Measurements from ENCODE around the gene RUNX1.

Gene RUNX1

DNA sequence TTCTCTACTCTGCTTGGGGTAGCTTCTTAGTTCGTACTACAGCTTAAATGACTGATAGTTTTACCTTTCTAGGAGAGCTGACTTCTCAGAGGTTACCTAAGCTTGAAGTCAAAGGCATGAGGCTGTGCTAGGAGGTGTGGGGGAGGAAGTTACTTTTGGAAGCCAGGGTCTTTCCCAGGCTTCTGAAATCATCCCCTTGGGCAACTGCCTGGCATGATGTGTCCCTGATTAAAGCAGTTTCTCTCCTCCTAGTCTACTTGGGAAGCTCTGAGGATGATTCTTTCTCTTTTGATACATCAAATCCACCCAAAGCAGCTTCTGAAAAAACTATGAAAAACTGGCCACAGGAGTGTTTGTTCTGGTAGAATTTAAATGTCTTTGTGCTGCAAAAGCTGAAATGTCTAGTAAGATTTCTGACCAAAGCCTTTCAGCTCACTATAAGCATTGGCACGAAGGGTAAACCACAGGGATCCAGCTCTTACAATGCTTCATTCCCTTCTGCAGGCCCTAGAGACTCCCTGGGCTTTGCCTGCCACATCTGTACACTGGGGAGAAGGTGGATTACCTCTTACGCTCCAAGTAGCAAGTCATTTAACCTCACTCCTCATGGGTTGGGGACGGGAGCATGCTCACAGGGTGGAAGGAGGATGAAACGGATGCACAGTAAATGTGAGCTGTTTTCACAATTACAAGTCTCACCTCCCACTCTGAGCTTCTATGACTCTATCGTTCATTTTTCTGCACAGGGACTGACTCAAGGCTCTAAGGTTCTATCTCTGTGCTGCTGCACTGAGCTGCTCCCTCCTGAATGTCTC lies 59.6 kb downstream of the RUNX1 start:
- no peak for DNase-seq

DNA sequence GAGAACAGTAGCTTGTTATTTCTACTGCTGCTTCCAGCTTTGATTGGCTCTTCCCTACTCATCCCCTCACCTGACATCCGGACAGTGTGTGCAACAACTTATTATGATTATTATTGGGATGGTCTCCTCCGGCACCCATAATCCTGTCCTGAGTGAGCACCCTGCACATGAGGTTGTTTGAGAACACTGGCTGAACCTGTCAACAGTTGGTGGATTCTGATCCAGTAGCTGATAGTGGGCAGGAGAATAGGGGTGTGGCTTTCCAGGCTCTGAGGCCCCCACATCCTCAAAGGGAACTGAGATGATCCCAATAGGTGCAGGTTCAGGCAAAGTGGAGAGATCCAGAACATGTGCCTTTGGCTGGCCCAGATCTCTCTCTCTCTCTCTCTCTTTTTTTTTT lies 60.5 kb downstream of the RUNX1 start:
- DNase-seq: no peak

DNA sequence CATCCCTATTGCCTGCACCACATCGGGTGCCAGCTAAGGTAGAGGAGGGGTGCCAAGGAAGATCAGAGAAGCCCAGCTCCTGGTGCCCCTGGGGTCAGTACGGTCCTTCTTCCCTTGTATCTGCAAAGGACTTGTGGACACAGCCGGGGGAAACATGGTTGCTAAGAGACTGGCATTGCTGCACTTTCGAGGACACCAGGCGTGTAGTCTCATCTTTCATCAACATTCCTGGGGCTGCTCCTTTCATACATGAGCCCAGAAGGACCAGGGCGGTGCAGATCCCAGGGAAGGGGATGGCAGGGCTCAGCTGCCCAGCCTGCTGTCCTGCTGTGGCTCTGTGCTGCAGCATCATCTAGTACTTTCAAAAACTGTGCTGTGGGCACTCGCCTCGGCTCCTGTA lies 61.0 kb downstream of the RUNX1 start:
- peak; percentile 51 for DNase-seq

DNA sequence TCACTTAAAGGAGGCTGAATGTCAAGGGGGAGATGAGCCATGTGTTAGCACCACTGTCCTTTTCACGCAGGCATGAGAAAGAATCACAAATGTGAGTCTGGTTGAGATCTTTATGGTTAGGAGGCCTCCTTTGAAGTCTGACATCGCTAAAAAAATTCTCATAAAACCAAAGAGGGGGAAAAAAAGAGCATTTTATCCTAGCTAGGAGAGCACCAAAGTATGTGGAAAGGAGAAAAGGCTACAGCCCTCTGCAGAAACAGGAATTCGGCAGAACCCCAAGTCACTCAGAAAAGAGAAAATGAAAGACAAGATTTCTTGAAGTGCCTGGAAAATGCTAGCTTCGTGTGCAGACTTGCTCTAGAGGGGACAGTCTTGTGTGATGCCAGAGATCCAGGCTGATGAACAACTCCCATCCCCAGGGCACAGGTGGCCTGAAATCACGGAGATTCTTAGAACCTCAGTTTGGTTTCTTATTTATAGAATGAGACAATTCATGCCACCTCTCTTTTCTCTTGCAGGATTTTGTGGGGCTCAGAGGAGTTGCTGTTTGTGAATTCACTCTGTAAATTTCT lies 61.5 kb downstream of the RUNX1 start:
- peak; percentile 23 for DNase-seq

DNA sequence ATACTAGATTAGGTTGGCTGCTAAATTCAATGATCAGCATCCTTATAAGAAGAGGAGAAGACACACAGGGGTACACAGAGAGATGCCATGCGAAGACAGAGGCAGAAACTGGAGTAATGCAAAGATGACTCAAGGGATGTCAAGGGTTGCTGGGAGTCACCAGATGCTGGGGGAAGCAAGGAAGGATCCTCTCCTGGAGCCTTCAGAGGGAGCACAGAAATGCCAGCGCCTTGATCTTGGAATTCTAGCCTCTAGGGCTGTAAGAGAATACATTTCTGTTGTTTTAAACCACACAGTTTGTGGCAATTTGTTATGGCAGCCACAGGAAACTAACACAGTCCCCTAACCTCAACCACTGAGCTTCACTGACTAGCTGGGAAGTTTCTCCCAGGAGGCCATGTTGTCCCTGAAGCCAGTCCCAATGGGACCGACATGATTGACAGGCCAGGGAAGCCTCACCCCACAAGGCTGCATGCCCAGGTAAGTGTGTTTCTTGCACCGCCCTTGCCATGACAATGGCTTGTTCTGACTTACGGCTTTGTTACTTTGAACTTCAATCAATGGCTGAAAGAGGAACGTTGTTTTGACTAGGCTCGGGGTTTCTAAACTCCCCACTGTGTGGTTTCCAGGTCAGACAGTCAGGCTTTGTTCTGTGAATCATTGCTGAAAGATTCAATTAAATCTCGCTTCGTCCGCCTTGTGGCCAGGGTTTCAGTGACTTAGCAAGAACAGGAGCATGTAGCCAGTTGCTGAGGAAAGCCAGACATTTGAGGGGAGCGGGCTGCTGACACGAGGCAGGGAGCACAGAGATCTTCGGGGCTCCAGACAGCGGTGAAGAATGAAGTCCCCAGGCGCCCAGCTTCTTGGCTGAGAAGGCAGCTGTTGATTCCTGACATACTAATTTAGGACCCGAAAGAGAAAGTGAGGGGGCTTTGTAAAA lies 62.3 kb downstream of the RUNX1 start:
- peak; percentile 50 for DNase-seq

DNA sequence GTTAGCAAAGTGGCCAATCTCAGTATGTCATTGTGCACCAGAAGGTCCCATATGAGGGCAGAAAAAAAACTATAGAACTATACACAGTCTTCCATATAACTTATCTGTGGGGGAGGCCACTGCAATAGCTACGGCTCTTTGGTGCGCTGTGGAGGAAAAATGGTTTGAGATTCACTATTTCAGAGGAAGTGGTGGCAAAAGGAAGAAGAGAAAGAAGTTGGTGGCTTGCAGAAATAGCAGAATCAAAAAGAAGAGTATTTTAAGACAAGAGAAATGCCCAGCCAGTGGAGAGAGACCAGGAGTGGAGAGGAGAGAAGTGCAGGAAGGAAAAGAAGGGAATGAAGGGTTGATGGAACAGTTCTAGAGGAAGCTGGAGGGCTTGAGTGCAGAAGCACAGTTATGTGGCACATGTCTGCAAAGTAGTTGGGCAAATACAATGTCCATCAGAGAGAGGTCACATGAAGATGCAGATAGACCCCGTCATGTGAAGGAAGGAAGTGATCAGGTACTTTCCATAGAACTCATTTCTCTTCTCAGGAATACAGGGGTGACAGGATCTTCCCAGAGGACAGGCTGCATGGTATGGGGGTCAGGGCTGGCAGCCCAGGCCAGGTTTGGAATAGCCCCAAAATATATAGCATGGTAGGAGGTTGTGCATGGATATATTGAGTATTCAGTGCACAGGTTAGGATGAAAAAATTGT lies 64.6 kb downstream of the RUNX1 start:
- no peak for DNase-seq

DNA sequence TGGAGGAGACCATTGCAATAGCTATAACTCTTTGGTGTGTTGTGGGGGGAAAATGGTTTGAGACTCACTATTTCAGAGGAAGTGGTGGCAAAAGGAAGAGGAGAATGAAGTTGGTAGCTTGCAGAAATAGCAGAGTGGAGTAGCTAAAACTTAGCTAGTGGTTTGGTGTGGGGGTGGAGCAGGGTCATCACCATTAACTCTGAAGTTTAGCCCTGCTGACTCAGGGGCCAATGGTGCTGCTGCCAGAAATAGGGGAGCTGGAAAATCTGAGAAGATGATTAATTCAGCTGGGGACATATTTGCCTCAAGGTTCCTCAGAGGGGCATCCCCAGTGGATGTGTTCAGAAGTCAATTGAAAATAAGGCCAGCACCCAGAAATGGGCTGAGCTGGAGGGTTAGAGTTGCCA lies 65.4 kb downstream of the RUNX1 start:
- no peak for DNase-seq

DNA sequence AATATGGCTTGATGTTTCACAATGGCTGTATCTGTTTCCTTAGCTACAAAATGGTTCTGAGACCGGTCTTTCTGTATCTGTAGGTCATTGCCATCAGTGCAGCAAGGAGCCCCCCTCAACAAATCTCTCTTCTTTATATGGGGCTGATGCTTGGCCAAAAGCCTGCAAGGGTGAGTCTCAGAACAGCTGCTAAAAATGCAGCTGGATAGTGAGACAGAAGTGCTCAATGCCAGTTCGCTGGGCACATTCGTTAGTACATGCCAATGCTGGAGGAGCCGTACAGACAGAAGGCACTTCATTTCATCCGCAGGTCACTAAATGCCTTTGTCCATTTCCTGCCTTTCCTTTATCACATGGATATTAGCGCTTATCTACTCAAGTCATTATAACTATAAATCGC lies 67.3 kb downstream of the RUNX1 start:
- no peak for DNase-seq

DNA sequence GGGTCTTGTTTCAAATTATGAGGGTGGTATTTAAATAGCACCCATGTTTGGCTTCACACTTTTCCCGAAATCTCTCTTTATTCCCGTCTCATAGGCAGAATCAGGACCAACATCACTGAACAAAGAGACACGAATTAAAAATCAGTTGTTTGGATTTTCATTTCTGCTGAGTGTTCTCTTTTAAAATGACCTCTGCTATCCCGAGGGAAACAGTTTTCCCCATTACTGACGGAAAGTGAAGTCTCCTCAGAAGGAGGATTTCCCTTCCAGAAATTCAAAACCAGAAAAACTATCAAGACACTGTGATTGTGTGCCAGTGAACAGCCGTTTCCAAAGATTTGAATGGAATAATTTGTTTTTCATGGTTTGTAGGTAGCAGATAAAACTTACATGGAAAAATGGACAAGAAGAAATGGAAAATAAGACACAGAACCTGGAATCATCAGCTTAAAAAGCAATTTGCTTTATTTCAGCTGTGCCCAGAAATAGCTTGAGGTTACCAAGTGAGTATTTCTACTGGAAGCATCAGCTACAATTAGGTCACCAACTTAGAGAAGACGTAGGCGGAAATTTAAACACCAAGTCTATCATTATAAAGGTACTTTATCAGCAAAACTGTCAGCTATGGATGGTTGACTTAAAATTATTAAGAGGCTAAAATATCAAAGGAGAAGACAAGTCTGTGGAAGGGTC lies 68.5 kb downstream of the RUNX1 start:
- no peak for DNase-seq

DNA sequence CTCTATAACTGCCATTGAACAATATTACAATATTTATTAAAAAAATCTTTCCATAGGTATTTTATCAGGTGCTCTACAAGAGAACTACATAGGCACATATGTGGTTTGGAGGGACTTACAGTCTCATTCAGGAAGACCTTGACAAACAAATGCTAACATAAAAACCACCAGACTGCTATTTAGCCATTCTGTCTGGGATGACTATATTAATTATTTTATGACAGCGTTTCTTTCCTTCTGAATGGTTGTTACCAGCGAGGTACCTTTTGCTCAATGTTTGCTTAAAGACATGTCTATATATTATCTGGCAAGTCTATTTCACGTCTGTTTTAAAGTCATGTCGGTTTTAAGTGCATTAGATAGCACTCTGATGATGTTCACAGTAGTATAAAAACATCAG lies 69.7 kb downstream of the RUNX1 start:
- no peak for DNase-seq

DNA sequence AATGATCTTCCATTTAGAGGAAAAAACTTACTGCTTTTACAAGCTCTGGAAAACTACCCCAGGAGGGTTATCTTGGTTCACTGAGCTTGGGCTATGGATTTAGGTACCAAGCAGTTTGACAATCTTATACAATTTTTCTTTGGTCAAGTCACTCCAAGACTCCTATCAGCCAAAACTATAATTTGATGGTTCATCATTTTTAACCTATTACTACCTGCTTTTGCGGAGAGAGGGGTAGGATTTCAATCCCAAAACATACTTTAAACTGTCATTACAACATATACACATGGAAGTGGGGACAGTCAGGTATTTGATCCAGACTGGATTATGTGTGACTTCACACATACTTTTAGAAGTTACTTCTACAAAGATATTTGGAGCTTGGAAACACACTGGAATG lies 71.8 kb downstream of the RUNX1 start:
- no peak for DNase-seq

DNA sequence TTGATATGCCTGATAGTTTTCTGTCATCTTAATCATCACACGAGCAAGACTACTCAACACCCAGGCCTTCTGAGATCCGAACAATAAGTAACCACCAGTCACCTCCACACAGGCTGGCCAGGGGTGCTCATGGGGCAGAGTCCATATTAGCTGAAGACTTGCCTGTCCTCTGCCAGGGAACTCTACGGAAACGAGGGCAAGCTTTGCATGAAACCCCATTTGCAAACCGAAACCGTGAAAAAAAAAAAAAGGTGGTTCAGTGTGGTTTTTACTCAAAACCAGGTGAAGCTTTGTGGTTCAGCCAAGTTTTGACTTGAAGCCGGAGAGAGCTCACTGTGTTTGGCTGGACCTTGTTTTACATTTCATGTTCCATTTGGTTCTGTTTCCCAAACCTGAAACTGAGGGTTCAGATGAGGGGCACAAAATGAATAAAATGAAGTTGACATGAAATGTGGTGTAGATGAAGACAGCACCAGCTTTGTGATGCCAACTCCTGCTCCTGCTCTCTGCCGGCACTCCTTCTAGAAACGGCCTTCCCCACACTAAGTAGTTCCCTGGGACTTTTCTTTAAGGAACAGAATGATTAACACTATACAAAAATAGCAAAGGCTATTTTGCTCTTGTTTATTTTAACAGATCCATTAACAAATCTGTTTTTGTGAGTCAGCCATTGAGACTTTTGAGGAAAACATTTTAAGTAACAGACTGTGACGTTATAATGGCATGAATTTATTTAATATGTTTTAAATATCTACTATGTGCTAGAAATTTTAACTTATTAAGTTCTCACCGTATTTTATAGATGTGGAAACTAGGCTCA lies 74.7 kb downstream of the RUNX1 start:
- no peak for DNase-seq

DNA sequence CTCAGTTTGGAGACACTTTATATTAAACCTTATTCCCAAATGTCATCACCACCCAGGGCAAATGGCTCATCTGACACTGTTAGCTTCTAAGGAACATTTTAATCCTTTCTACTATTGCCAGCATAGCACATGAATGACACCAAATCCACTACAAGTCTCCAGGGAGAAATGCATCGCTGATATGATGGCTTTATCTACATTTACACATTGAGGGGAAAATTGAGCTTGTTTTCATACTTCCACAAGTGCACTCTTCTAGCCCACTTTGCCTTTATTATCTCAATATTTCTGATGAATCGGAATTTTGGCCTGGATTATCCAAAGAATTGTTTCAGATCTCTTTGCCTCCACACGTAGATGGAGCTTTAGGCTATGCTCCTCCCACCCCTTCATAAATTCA lies 75.4 kb downstream of the RUNX1 start:
- no peak for DNase-seq

DNA sequence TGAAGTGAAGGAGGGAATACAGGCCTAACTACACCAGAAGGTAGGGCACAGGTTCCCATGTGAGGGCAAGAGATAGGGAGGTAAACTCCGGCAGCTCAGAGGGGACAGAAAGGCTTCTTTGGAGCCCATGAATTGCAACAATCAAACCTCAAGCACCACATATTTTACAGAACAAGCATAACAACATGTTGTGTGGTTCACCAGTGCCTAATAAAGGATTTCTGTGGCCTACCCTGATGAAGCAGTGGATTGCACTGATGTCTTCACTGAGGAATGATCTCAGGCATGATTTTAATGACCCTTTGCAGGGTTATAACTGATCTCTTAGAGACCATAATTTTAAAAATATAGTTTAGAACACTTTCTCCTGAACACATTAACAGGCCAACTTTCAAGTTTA lies 77.4 kb downstream of the RUNX1 start:
- no peak for DNase-seq

DNA sequence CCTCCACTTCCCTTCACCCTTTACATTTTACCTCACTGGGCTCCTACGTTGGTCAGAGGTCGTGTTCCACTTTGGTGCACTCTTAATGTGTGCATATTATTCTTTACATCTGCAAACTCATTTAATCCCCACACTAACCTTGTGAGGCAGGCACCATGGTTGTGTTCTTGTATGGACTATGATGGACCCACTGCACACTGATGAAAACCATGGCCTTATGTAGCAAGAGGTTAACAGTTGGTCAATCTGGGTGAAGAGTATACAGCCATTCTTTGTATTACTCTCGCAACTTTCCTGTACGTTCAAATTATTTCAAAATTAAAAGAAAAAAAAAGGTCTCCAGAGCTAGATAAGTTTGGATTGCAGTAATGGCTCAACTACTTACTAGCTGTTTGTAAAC lies 78.5 kb downstream of the RUNX1 start:
- no peak for DNase-seq

DNA sequence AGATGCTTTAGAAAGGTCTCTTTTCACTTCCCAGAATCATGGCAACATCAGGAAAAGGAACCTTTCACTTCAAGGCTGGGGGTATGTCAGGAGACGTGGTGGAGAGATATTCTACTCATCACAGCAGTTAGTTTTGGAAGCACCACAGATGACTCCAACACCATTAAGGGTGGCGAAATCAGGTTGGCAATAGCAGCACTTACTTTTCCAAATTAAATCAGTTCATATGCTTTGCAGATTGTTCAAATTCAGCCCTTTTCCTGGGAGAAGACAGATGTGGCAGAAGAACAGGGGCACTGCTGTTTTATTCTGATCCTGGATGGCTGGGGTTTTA lies 79.0 kb downstream of the RUNX1 start:
- no peak for DNase-seq

DNA sequence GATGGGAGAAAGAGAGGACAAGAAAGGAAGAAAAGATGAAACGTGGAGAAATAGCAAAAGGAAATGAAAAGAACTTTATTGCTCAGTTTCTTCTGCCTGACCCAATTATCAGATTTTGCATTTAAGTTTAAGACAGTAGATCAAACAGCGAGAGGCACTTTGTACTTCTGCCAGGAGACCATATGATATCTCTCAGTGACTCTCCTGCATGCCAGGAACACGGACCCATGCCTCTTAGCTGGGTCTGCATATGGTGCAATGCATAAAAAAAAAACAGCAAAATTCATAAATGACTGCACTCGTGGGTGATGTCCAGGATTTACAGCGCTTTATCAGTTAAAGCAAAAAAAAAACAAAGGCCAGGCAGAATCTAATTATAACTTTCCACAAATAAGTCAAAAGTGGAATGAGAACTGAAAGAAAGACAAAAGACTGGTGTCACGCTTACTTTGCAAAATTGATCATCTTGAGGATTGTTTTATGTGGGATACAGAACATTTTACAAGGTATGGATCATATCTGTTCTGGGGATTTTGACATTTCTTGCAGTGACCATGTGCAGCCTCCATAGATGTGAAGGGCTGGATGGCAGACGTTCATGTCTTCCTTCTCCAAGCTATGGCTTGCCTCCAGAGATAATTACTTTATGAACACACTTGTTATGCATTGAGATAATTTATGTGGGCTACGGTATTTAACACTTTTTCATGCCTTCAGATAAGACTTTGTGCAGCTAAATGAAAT lies 79.5 kb downstream of the RUNX1 start:
- no peak for DNase-seq

DNA sequence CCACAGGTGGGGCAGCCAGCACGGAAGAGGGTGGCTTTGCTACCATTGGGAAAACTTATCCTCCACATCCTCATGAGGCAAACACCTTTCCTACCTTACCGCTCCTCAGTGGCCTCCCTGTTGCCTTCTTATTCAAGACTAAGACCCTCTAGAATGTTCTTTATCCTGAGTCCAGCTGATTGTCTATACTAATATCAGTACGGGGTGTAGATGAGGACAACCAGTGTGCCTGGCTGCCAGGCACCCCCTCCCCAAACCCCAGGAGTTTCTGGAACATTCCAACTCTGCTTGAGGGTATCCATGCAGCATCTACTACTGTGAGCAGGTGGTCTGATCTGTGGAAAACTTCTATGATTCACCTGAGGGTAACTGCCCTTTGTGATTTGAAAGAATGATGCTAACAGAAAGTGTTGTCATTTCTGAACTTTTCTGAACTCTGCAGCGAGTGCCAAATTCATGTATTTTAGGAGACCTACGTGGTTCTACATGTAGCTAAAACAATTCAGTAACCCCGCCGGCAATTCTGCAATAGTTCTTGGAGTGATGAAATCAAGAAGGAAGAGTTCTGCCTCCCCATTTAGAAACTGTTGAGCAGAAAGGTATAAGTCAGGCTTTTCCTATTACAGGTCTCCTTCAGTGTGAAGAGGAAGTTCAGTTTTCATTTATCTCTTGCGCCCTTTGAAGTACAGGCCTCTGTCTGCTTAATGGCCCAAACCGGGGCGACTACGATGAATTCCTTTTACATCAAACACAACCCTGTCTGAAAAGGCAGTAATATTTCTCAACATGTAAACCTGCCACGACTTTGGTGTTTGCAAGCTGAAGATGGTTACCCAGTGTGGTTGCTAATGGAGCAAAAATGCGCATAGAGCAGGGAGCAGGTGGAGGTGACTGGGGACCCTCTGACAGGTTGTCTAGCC lies 80.4 kb downstream of the RUNX1 start:
- DNase-seq: no peak

DNA sequence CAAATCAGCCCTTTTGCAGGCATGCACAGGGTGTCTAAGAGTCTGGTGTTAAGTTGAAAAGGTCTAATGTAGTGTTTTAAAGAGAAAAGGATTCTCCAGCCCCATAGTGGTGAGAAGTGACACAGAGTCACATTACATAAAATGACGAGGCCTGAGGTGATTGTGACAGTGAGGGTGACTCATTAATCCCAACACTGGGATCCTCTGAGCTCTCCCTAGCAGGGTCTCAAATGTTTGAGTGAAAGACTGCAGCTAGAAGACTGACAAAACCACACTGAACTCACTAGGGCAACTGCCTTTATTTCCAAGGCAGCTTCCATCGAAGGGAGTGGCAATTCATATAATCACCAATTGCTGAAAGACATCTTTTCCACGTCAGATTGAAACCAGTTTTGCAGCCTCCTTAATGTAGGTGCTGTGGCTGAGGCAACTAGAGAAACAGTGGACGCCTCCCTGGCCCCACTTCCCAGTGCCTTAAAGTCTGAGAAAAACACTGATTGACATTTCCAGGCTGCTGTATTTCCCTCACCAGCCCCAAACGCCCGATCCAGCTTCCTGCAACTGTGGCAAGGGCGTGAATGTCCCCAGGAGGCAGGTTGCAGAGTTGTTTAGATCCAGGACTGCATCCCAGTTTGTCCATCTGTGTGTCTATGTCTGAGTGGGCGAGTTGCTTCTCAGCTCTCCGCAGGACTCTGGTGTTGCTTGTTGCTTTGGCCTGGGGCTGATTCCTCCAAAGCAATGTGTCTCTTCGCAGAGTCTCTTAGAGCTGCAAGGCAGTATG lies 81.4 kb downstream of the RUNX1 start:
- no peak for DNase-seq

All from retina (tissue), 1 donor.